AG10803 (cell line): ENCODE measurements around the gene UBE3C.
A peak's percentile ranks its signal among the peaks of the same experiment; 100 is the strongest.

Source experiments
- DNase-seq: peaks from one replicate; pipeline ENCODE4 v3.0.0; 2010; ENCODE audit warnings: low read depth
- H3K4me3 ChIP-seq: 2 replicates; pipeline ENCODE4 v1.5.1; 2011; ENCODE audit warnings: mild to moderate bottlenecking, low read length, control low read depth
- TF ChIP-seq, protein P1 (sequence below): conservative IDR thresholded peaks from 2 replicates; pipeline ENCODE4 v1.5.1; 2011; ENCODE audit warnings: mild to moderate bottlenecking, low read length, control low read depth, inconsistent platforms

Gene UBE3C

GRCh38 chr7:157194948-157195347 lies 56.2 kb downstream of the UBE3C start:
- TF ChIP-seq, protein P1, sequence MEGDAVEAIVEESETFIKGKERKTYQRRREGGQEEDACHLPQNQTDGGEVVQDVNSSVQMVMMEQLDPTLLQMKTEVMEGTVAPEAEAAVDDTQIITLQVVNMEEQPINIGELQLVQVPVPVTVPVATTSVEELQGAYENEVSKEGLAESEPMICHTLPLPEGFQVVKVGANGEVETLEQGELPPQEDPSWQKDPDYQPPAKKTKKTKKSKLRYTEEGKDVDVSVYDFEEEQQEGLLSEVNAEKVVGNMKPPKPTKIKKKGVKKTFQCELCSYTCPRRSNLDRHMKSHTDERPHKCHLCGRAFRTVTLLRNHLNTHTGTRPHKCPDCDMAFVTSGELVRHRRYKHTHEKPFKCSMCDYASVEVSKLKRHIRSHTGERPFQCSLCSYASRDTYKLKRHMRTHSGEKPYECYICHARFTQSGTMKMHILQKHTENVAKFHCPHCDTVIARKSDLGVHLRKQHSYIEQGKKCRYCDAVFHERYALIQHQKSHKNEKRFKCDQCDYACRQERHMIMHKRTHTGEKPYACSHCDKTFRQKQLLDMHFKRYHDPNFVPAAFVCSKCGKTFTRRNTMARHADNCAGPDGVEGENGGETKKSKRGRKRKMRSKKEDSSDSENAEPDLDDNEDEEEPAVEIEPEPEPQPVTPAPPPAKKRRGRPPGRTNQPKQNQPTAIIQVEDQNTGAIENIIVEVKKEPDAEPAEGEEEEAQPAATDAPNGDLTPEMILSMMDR: no peak
- H3K4me3 ChIP-seq: no peak overlapping the region
- no peak for DNase-seq

GRCh38 chr7:157195868-157196267 lies 57.1 kb downstream of the UBE3C start:
- no peak overlapping the region for H3K4me3 ChIP-seq
- TF ChIP-seq, protein P1: no peak
- no peak for DNase-seq

- TF ChIP-seq, protein P1: no peak
- DNase-seq: no peak
- no peak overlapping the region for H3K4me3 ChIP-seq
Observed at GRCh38 chr7:157204134-157204533, 65.4 kb downstream of the UBE3C start.

GRCh38 chr7:157205438-157205837 lies 66.7 kb downstream of the UBE3C start:
- no peak overlapping the region for H3K4me3 ChIP-seq
- TF ChIP-seq, protein P1: no peak
- DNase-seq: no peak

DNA sequence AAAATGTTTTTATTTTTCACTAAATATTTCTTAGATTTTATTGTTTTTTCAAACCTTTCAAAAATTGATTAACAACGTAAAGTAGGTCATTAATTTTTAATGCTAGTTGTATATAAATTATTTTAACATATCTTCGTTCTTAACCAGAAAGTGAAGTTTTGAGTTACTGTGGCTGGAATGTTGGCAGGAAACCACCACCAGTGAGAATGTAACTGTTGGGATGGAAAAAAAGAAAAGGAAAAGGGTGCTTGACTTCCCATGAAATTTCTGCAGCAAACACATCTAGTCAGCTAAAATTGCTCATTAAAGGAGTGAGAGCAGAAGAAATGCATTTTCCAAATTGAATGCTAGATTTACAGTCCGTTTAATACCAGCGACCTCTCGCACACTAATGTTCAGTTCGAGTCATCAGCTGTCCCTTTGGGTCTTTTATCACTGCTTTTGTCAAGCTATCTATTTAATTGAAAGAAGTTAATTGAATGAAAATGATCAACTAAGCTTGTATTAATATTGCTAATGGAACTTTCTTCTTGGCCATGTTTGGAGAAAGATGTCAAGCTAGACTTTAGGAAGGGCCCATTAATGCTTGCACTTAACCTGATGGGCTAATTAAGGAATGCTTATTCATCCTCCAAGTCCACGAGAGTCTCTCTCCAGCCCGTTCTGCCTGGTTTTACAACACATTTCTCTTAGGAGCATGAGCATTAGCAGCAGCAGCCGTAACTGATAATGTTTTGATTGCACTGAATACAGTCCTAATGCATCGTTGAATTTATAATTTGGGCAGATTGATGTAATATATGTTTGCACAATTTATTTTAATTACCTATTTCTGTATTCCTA lies 70.1 kb downstream of the UBE3C start:
- DNase-seq: no peak
- TF ChIP-seq, protein P1: no peak
- no peak overlapping the region for H3K4me3 ChIP-seq

- DNase-seq: no peak
- TF ChIP-seq, protein P1: no peak
- H3K4me3 ChIP-seq: no peak overlapping the region
Observed at GRCh38 chr7:157210682-157211081, 72.0 kb downstream of the UBE3C start.

DNA sequence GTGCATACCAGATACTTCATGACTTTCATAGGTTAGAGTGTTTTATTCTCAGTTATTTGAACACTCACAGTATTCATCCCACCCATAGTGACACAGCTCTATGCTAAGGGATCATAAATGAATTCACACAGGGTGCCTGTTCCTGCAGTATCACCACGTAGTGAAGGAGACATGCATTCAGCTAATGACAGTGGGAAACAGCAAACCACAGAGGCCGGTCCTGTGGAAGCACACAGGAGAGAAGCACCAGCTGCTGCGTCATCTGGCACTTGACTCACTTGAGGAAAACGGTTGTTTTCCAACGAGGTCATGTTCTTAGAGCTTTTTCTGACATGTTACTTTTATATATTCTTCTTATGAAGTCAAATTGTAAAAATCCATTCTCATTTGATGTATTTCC lies 73.0 kb downstream of the UBE3C start:
- H3K4me3 ChIP-seq: no peak overlapping the region
- peak; percentile 70 for DNase-seq
- TF ChIP-seq, protein P1: no peak
